Measurements from ENCODE around the gene SGTA.

SGTA gene

DNA sequence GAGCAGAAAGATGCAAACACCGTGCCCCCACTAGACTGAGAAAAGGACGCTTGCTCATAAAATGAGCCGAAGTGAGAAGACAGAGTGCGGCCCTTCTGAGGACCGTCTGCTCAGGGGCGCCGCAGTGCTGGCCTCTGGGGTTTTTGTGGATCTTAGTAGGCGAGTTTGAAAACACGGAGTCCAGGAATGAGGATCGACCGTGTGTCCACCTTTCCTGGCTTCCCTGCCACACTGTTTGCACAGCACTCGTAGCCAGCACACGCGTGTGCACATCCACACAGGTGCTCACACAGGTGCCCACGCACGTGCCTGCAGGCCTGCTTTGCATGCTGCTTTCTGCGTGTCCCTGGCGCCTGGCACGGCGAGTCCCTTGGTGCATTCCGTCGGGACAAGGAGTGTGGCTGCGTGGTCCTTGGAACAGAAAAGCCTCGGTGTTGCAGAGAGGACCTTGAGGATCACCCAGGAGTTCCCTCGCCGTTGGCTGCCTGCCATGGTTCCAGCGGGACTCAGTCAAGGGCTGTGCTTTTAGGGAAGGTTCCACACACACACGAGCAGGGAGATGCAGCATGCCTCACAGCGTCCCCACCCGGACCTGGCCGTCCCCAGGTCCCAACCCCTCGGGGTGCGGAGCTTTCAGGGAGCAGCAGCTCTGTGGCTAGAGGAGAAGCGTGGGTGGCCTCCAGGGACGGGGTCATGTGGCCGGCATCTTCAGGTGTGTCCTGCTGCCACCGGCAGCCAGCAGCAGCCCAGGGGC, 26.5 kb upstream of the SGTA start:
- TF ChIP-seq, protein P1, sequence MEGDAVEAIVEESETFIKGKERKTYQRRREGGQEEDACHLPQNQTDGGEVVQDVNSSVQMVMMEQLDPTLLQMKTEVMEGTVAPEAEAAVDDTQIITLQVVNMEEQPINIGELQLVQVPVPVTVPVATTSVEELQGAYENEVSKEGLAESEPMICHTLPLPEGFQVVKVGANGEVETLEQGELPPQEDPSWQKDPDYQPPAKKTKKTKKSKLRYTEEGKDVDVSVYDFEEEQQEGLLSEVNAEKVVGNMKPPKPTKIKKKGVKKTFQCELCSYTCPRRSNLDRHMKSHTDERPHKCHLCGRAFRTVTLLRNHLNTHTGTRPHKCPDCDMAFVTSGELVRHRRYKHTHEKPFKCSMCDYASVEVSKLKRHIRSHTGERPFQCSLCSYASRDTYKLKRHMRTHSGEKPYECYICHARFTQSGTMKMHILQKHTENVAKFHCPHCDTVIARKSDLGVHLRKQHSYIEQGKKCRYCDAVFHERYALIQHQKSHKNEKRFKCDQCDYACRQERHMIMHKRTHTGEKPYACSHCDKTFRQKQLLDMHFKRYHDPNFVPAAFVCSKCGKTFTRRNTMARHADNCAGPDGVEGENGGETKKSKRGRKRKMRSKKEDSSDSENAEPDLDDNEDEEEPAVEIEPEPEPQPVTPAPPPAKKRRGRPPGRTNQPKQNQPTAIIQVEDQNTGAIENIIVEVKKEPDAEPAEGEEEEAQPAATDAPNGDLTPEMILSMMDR (conservative IDR thresholded peaks at IDR 0.05; ENCODE audit: low read depth, low read length) = no peak
- no peak for DNase-seq (ENCODE audit: low read depth)
- H3K4me3 ChIP-seq (ENCODE audit: low read depth, low read length) = no peak overlapping the region

DNA sequence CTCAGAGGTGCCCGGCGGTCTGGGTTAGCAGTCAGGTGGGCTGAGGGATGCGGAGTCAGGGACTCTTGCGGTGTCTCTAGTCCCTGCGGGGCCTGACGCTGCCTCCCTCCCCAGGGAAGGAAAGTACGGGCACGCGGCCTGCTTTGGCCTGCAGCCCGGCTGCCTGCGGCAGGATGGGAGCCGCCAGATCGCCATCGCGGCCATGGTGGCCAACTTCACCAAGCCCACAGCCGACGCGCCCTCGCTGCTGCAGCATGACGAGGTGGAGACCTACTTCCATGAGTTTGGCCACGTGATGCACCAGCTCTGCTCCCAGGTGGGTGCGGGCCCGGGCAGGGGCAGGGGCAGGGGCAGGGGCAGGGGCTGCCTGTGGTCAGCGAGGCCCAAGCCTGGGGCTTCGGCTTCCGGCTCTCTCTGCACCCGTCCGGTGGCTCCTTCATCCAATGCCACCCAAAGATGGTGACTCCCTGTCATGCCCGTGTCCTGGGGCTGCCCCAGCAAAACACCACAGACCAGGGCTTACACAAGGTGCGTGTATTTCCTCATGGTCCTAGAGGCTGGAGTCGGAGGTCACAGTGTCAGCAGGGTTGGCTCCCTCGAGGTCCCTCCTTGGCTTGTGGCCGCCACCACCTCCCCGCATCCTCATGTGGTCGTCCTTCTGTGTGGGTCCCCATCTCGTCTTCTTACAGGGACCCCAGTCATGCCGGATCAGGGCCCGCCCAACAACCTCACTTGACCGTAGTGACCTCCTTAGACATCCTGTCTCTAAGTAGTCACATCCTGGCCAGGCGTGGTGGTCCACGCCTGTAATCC, 25.3 kb upstream of the SGTA start:
- no peak for DNase-seq (ENCODE audit: low read depth)
- no peak overlapping the region for H3K4me3 ChIP-seq (ENCODE audit: low read depth, low read length)
- TF ChIP-seq, protein P1 (conservative IDR thresholded peaks at IDR 0.05; ENCODE audit: low read depth, low read length) = no peak

DNA sequence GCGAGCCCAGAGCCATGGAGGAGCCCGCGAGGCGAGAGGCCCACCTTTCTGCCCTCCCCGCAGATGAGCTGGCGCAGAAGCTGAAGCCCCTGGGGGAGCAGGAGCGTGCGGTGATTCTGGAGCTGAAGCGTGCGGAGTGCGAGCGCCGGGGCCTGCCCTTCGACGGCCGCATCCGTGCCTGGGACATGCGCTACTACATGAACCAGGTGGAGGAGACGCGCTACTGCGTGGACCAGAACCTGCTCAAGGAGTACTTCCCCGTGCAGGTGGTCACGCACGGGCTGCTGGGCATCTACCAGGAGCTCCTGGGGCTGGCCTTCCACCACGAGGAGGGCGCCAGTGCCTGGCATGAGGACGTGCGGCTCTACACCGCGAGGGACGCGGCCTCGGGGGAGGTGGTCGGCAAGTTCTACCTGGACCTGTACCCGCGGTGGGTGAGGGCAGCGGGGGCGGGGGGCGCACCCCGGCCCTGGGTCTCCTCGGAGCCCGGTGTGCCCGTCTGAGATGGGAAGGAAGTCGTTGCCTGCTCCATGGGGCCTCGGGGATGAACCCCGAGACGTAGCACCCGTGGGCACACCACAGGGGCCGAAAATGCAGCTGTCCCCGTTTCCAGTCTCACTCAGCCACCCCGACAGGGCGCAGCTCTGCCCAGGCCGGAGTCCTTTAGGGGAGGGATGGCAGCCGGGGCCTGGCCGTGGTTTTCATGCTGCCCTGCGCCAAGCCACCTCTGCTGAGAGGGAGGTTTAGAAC, 24.5 kb upstream of the SGTA start:
- DNase-seq (ENCODE audit: low read depth) = no peak
- H3K4me3 ChIP-seq (ENCODE audit: low read depth, low read length) = no peak overlapping the region
- TF ChIP-seq, protein P1 (conservative IDR thresholded peaks at IDR 0.05; ENCODE audit: low read depth, low read length) = no peak

DNA sequence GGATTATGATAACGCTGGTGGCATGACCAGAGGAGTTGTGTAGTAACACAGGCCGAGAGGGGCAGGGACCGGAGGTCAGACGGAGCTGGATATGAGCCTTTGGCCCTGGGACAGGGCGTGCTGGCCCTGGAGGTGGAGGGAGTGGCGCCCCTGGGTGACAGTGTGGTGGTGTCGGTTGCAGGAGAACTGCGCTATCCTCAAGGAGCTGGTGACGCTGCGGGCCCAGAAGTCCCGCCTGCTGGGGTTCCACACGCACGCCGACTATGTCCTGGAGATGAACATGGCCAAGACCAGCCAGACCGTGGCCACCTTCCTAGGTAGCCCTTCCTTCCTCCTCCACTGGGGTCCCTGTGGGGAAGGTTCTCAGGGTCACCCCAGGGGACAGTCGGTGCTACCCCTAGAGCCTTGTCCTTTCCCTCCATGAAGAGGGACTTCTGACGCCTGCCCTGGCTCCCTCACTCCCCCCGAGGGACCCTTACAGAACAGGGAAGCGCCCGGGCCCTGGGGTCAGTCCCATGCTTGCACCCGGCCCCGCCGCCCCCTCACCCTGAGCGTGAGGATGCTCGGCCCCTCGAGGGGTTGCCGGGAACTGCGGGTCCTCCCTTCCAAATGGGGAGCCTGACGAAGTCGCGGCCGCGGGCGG, 23.8 kb upstream of the SGTA start:
- TF ChIP-seq, protein P1 (conservative IDR thresholded peaks at IDR 0.05; ENCODE audit: low read depth, low read length) = no peak

DNA sequence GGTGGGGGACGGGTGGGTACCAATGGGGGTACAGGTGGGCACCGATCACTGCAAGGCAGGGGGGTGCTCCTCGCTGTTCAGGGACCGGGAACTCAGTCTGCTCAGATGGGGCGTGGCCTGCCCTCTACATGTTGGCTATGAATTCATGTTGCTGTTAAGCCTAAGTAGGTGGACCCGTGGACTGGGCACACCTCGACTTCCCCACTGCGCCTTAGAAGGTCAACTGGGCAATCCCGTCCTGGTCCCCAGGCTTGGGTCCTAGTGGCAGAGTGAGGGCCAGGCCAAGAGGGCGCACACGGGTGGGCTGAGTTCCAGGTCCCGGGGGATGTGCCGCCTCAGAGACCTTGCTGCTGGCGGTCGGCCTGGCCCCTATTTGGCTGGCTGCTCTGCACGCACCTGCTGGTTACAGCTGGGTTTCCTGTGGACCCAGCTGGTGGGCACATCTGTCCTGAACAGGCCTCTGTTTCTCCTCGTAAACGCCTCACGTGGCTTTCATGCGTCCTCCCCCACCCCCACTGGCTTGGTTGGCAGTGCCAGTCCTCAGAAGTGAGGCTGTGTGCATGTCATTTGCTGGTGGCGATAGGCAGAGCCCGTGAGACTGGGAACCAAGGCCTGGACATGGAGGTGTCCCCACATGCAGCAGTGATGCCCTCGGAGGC, 23.0 kb upstream of the SGTA start:
- no peak for DNase-seq (ENCODE audit: low read depth)
- TF ChIP-seq, protein P1 (conservative IDR thresholded peaks at IDR 0.05; ENCODE audit: low read depth, low read length) = no peak
- H3K4me3 ChIP-seq (ENCODE audit: low read depth, low read length) = no peak overlapping the region

More for the DNA sequence above, 23.8 kb upstream of the SGTA start:
- DNase-seq (ENCODE audit: low read depth) = no peak
- H3K4me3 ChIP-seq (ENCODE audit: low read depth, low read length) = no peak overlapping the region

DNA sequence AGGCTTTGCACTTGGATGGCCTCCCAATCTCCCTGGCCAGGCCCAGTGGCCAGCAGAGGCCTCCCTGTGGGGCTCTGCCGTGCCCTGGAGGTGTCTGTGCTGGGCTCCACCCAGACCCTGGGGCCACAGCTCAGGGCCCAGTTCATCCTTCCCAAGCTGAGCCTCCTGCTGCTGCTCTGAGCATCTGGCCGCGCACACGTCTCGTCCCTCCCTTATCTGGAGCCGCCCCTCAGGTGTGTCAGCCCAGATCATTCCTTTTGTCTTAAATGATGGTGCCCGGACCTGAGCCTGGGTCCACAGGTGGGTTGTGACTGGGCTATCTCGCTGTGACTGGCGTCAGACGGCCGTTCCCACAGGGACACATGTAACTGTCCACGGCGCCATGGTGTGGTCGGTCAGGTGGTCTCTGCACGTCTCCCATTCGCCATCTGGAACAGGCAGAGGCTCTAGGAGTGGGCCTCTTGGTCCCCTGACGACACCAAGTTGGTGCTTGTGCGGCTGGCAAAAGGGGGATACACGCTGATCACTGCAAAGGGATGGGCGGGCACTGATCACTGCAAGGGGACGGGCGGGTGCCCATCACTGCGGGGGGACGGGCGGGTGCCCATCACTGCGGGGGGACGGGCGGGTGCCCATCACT, 22.3 kb upstream of the SGTA start:
- no peak overlapping the region for H3K4me3 ChIP-seq (ENCODE audit: low read depth, low read length)
- no peak for DNase-seq (ENCODE audit: low read depth)
- TF ChIP-seq, protein P1 (conservative IDR thresholded peaks at IDR 0.05; ENCODE audit: low read depth, low read length) = no peak

All from choroid plexus epithelial cell (primary cell).